ENCODE data around the gene FLT3. TPM values are rescaled to one million over a fixed set of nuclear protein-coding genes. Genes with fewer than 3 reads are reported as not detected.

FLT3 gene
- total and polyA plus RNA-seq, 2 of the 13 experiments (the other 11 are each of a cell fraction or from before 2014, with no cell fraction given), result not detected

GRCh38 chr13:28001837-28002473 is 98.4 kb downstream of the FLT3 start:
- in situ Hi-C loops (cut with HindIII; ENCODE audit: extremely low pct_ligation_motif_present, low pct_unique_long_range_greater_than_20kb), result no loop called here
- Histone ChIP-seq H3K9me3 (ENCODE audit: low read length) (no peaks in the 10 kb centered on the region), H3K4me2 (ENCODE audit: low read depth, low read length) (no peak overlapping the region), H3K9ac (ENCODE audit: insufficient read depth, low read depth, low read length) (no peak overlapping the region), H4K20me1 (ENCODE audit: insufficient read depth, low read length) (no peaks in the 10 kb centered on the region), H2AFZ (ENCODE audit: low read length) (no peak overlapping the region), H3K27ac (ENCODE audit: extremely low read length, insufficient read depth, low read length) (no peak overlapping the region), H3K4me1 (ENCODE audit: insufficient read depth, low read length) (peaks cover 6% of the 10 kb centered on the region; the same call in 1 of the 2 replicates), H3K79me2 (ENCODE audit: insufficient read depth, low read length) (no peaks in the 10 kb centered on the region), H3K27me3 (ENCODE audit: control insufficient read depth in 1 of 2, insufficient read depth in 2 of 2, low read length in 2 of 2) (no peaks in the 10 kb centered on the region), H3K36me3 (replicated peaks in 1 of 2; ENCODE audit: control insufficient read depth in 1 of 2, insufficient read depth in 2 of 2, low read length in 2 of 2) (no peaks in the 10 kb centered on the region), H3K4me3 (replicated peaks in 1 of 3; ENCODE audit: insufficient read depth in 1 of 3, low read depth in 2 of 3, low read length in 3 of 3) (no peak overlapping the region)
- intact Hi-C loops (cut with micrococcal nuclease; ENCODE audit: unreplicated experiment), result no loop called here
- ATAC-seq (no peak), DNase-seq (ENCODE audit: low spot score) (no peak), FAIRE-seq (no peak)
- WGBS (ENCODE audit: low lambda C conversion rate), result 74% methylated on average over 10 of the region's 20 CpGs
- no TSS peak for BruUV-seq (replicated peaks)
- CTCF ChIA-PET (ENCODE audit: low intra/inter-chr PET ratio, low total read pairs), result no interaction called here
- POLR2A ChIA-PET, result no interaction called here
- TF ChIP-seq JUND (CRISPR knock-in tag; IDR thresholded peaks at IDR 0.05) (no peak), ZNF737 (CRISPR knock-in tag; IDR thresholded peaks at IDR 0.05; ENCODE audit: borderline replicate concordance) (no peak), ZNF747 (CRISPR knock-in tag; IDR thresholded peaks at IDR 0.05; ENCODE audit: borderline replicate concordance) (no peak), BATF2 (CRISPR knock-in tag; IDR thresholded peaks at IDR 0.05) (no peak), ZNF790 (CRISPR knock-in tag; IDR thresholded peaks at IDR 0.05; ENCODE audit: borderline replicate concordance) (no peak), CHCHD3 (CRISPR knock-in tag; IDR thresholded peaks at IDR 0.05) (no peak), ZKSCAN5 (CRISPR knock-in tag; IDR thresholded peaks at IDR 0.05) (no peak), THAP11 (CRISPR knock-in tag; IDR thresholded peaks at IDR 0.05) (no peak), ERF (CRISPR knock-in tag; IDR thresholded peaks at IDR 0.05) (no peak), SYNCRIP (IDR thresholded peaks at IDR 0.05; ENCODE audit: insufficient read depth, low read depth, low read length) (no peak), ZNF772 (CRISPR knock-in tag; IDR thresholded peaks at IDR 0.05) (no peak), MED13 (CRISPR knock-in tag; IDR thresholded peaks at IDR 0.05) (no peak), ZNF704 (CRISPR knock-in tag; IDR thresholded peaks at IDR 0.05; ENCODE audit: borderline replicate concordance) (no peak), ZFX (CRISPR knock-in tag; IDR thresholded peaks at IDR 0.05; ENCODE audit: low read depth) (no peak), SRSF1 (optimal IDR thresholded peaks at IDR 0.05; ENCODE audit: low read depth, low read length) (no peak), GABPB1 (CRISPR knock-in tag; IDR thresholded peaks at IDR 0.05) (no peak)
- TF ChIP-seq, protein P1, sequence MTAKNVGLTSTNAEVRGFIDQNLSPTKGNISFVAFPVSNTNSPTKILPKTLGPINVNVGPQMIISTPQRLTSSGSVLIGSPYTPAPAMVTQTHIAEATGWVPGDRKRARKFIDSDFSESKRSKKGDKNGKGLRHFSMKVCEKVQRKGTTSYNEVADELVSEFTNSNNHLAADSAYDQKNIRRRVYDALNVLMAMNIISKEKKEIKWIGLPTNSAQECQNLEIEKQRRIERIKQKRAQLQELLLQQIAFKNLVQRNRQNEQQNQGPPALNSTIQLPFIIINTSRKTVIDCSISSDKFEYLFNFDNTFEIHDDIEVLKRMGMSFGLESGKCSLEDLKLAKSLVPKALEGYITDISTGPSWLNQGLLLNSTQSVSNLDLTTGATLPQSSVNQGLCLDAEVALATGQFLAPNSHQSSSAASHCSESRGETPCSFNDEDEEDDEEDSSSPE (CRISPR knock-in tag; IDR thresholded peaks at IDR 0.05), result no peak
- TF ChIP-seq, protein P2, sequence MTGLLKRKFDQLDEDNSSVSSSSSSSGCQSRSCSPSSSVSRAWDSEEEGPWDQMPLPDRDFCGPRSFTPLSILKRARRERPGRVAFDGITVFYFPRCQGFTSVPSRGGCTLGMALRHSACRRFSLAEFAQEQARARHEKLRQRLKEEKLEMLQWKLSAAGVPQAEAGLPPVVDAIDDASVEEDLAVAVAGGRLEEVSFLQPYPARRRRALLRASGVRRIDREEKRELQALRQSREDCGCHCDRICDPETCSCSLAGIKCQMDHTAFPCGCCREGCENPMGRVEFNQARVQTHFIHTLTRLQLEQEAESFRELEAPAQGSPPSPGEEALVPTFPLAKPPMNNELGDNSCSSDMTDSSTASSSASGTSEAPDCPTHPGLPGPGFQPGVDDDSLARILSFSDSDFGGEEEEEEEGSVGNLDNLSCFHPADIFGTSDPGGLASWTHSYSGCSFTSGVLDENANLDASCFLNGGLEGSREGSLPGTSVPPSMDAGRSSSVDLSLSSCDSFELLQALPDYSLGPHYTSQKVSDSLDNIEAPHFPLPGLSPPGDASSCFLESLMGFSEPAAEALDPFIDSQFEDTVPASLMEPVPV (CRISPR knock-in tag; IDR thresholded peaks at IDR 0.05), result no peak
- TF ChIP-seq, protein P3, sequence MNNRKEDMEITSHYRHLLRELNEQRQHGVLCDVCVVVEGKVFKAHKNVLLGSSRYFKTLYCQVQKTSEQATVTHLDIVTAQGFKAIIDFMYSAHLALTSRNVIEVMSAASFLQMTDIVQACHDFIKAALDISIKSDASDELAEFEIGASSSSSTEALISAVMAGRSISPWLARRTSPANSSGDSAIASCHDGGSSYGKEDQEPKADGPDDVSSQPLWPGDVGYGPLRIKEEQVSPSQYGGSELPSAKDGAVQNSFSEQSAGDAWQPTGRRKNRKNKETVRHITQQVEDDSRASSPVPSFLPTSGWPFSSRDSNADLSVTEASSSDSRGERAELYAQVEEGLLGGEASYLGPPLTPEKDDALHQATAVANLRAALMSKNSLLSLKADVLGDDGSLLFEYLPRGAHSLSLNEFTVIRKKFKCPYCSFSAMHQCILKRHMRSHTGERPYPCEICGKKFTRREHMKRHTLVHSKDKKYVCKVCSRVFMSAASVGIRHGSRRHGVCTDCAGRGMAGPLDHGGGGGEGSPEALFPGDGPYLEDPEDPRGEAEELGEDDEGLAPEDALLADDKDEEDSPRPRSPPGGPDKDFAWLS (CRISPR knock-in tag; IDR thresholded peaks at IDR 0.05; ENCODE audit: borderline replicate concordance), result no peak
